GM12878 (cell line): ENCODE measurements around the gene WFS1. TPM values are rescaled to one million over a fixed set of nuclear protein-coding genes. Genes with fewer than 3 reads are reported as not detected.

Source experiments
- ATAC-seq: fragments of 200-7000 bp; cut with Tn5 transposase; 3 replicates; pipeline ENCODE4 v1.9.1; 2020; ENCODE audit warnings: mild to moderate bottlenecking, moderate library complexity
- BruUV-seq: library from RNA; stranded (reverse); fragments of 400-500 nt; replicated peaks from 2 replicates; lab custom pipeline; 2021; lab: Mats Ljungman, UMichigan
- CTCF ChIA-PET: fragments of 300-600 bp; sonication (Branson Sonifier 250); formaldehyde crosslinking; extraction: SDS; loops from one replicate; lab custom pipeline; 2021; ENCODE audit warnings: inconsistent platforms; lab: Yijun Ruan, JAX
- POLR2A ChIA-PET: fragments of 350-600 bp; formaldehyde crosslinking; extraction: SDS; loops from one replicate; lab custom pipeline; 2021; ENCODE audit warnings: inconsistent platforms; lab: Charles Lee
- RAD21 ChIA-PET: fragments of 300-600 bp; sonication (Branson Sonifier 250); formaldehyde crosslinking; loops from one replicate; lab custom pipeline; 2023; ENCODE audit warnings: antibody characterized with exemption; ENCODE audit not compliant: unreplicated experiment; lab: Charles Lee
- SMC1A ChIA-PET: fragments of 300-600 bp; sonication (Branson Sonifier 250); formaldehyde crosslinking; loops from one replicate; lab custom pipeline; 2023; ENCODE audit not compliant: unreplicated experiment, uncharacterized antibody; lab: Charles Lee
- DNase-seq: peaks from one replicate; pipeline ENCODE4 v3.0.0-alpha.2; 2011; ENCODE audit warnings: low read depth, low spot score
- FAIRE-seq: peaks from 3 replicates; lab custom pipeline; 2011; peaks lifted over from hg19 to GRCh38; lab: Jason Lieb, UNC
- H2AFZ ChIP-seq: 2 replicates; pipeline ENCODE4 v1.6.0; 2011; ENCODE audit warnings: low read depth, low read length, control low read depth; ENCODE audit not compliant: control insufficient read depth
- H3K27ac ChIP-seq: 2 replicates; pipeline ENCODE4 v1.5.1; 2011; ENCODE audit warnings: control low read depth; ENCODE audit not compliant: control insufficient read depth, insufficient read depth
- H3K27me3 ChIP-seq, 2 experiments: replicated peaks in 1 of 2; 2 replicates each; pipeline versions ENCODE4 v1.6.0 to v1.6.1; 2011; ENCODE audit warnings: low read length in 1 of 2; ENCODE audit not compliant: control insufficient read depth in 2 of 2, insufficient read depth in 2 of 2
- H3K36me3 ChIP-seq, 2 experiments: 2 replicates each; pipeline ENCODE4 v1.5.1; 2011; ENCODE audit warnings: low read length in 1 of 2; ENCODE audit not compliant: control insufficient read depth in 2 of 2, insufficient read depth in 2 of 2
- H3K4me1 ChIP-seq: 2 replicates; pipeline ENCODE4 v1.6.1; 2011; ENCODE audit warnings: mild to moderate bottlenecking, low read length, moderate library complexity, mixed read lengths; ENCODE audit not compliant: control insufficient read depth, insufficient read depth
- H3K4me2 ChIP-seq: 2 replicates; pipeline ENCODE4 v1.6.0; 2011; ENCODE audit warnings: control low read depth; ENCODE audit not compliant: control insufficient read depth, insufficient read depth
- H3K4me3 ChIP-seq: fragments of 200-600 bp; sonication (generic); 2 replicates; pipeline ENCODE4 v1.5.1; 2016
- H3K79me2 ChIP-seq: 2 replicates; pipeline ENCODE4 v1.6.0; 2011; ENCODE audit warnings: low read length; ENCODE audit not compliant: control insufficient read depth, insufficient read depth
- H3K9ac ChIP-seq: 2 replicates; pipeline ENCODE4 v1.8.0; 2011; ENCODE audit warnings: low read length, control low read depth, mixed read lengths; ENCODE audit not compliant: control insufficient read depth, insufficient read depth
- H3K9me3 ChIP-seq: replicated peaks from 3 replicates; pipeline ENCODE4 v1.5.1; 2011; ENCODE audit warnings: mild to moderate bottlenecking, low read length; ENCODE audit not compliant: control insufficient read depth, insufficient read depth
- H4K20me1 ChIP-seq: 2 replicates; pipeline ENCODE4 v1.6.0; 2011; ENCODE audit not compliant: control insufficient read depth, insufficient read depth
- BACH1 ChIP-seq: fragments of 450-650 bp; IDR thresholded peaks from 2 replicates; pipeline ENCODE4 v1.6.1; 2017; ENCODE audit warnings: mild to moderate bottlenecking, borderline replicate concordance
- CTCF ChIP-seq, 3 experiments: IDR thresholded peaks in 2 of 3; conservative IDR thresholded peaks in 1 of 3; 2 replicates each; pipeline ENCODE4 v1.5.1; 2011; ENCODE audit warnings: low read depth in 3 of 3, low read length in 3 of 3, mild to moderate bottlenecking in 3 of 3, control low read depth in 2 of 3, moderate library complexity in 2 of 3, inconsistent platforms in 1 of 3, mixed read lengths in 1 of 3; ENCODE audit not compliant: control insufficient read depth in 2 of 3, insufficient read depth in 1 of 3; ENCODE audit errors: extremely low read depth in 1 of 3
- FOXK2 ChIP-seq: fragments of 450-650 bp; IDR thresholded peaks from 2 replicates; pipeline ENCODE4 v1.6.1; 2017; ENCODE audit warnings: mild to moderate bottlenecking, moderate library complexity
- FOXM1 ChIP-seq: IDR thresholded peaks from 2 replicates; pipeline ENCODE4 v1.6.1; 2012; ENCODE audit warnings: low read depth, mild to moderate bottlenecking, inconsistent platforms, low read length, moderate library complexity
- GATAD2B ChIP-seq: fragments of 450-650 bp; conservative IDR thresholded peaks from 2 replicates; pipeline ENCODE4 v1.6.1; 2017; ENCODE audit warnings: low read depth, mild to moderate bottlenecking, moderate library complexity
- SMARCA5 ChIP-seq: fragments of 450-650 bp; IDR thresholded peaks from 2 replicates; pipeline ENCODE4 v1.6.1; 2017; ENCODE audit warnings: mild to moderate bottlenecking
- USF1 ChIP-seq: IDR thresholded peaks from 2 replicates; pipeline ENCODE4 v1.6.1; 2011; ENCODE audit warnings: borderline replicate concordance, low read depth, mild to moderate bottlenecking, moderate library complexity, mixed read lengths, low read length; ENCODE audit not compliant: insufficient read depth; ENCODE audit errors: extremely low read length
- whole genome bisulfite sequencing: methylation state at CpG from one replicate; pipeline ENCODE4 v1.1.6; 2016; ENCODE audit warnings: low lambda C conversion rate; ENCODE audit not compliant: insufficient replicate concordance, insufficient coverage; ENCODE audit errors: missing lambda C conversion rate; 5-methylcytosine and 5-hydroxymethylcytosine counted together
- in situ Hi-C: fragments of 300-500 bp; cut with MboI; formaldehyde crosslinking; loops from 9 replicates; pipeline ENCODE4 v1.14.3; 2018; ENCODE audit warnings: mixed read lengths
- intact Hi-C: fragments of 100-400 bp; cut with micrococcal nuclease; formaldehyde crosslinking; loops from one replicate; pipeline ENCODE4 v1.14.2; 2022; ENCODE audit not compliant: unreplicated experiment
- polyA plus RNA-seq, 11 experiments: library from polyadenylated mRNA; depleted of rRNA in 4 of 11; unstranded in 6 of 11; stranded (reverse) in 5 of 11; fragments of >200 nt; fragmentation: Nextera tagmentation in 4 of 11; fragmentation: Illumina TruSeq in 1 of 11; extraction: Ambion mirVana in 4 of 11; extraction: Trizol in 1 of 11; gene quantifications; 1 replicate in 1 of 11; 2 replicates in 10 of 11; pipeline versions ENCODE4 v1.2.1 to v1.2.3, GENCODE V29; 2011 to 2016; ENCODE audit warnings: inconsistent platforms in 2 of 11, missing spikeins in 2 of 11, low read depth in 1 of 11
- total RNA-seq, 4 experiments: library from RNA; depleted of rRNA in 3 of 4; stranded (reverse); fragments of >200 nt in 3 of 4; fragmentation: Illumina TruSeq in 1 of 4; extraction: Trizol in 1 of 4; gene quantifications; 2 replicates each; pipeline versions ENCODE4 v1.2.1 to v1.2.3, GENCODE V29; 2013 to 2021
- TF ChIP-seq, protein P1 (sequence below): fragments of 450-650 bp; IDR thresholded peaks from 2 replicates; pipeline ENCODE4 v1.6.1; 2016; ENCODE audit warnings: mild to moderate bottlenecking
- TF ChIP-seq, protein P2 (sequence below): IDR thresholded peaks from 2 replicates; pipeline ENCODE4 v1.6.1; 2012; ENCODE audit warnings: low read depth, low read length, improper control_type of control experiment
- TF ChIP-seq, protein P3 (sequence below): fragments of 450-650 bp; IDR thresholded peaks from 2 replicates; pipeline ENCODE4 v1.6.1; 2016; ENCODE audit warnings: mild to moderate bottlenecking
- TF ChIP-seq, protein P4 (sequence below): fragments of 450-650 bp; IDR thresholded peaks from 2 replicates; pipeline ENCODE4 v1.6.1; 2016; ENCODE audit warnings: mild to moderate bottlenecking, moderate library complexity, borderline replicate concordance

Gene WFS1
- total and polyA plus RNA-seq, 10 of the 15 experiments (the other 5 are each of a cell fraction or from before 2014, with no cell fraction given): 0.31 to 4.7 (median 2.0) TPM

- SMC1A ChIA-PET: interaction anchor here (0.8 to 2.2 kb wide), 3 partner anchors 13 to 77 kb away, joined by 3 to 15 read pairs (median 5); partner anchors contain the start of gene JAKMIP1
- no peak for ATAC-seq
- in situ Hi-C loops (no loop called here), intact Hi-C loops (no loop called here)
- CTCF ChIA-PET: interaction anchor here (0.5 to 2.6 kb wide), 7 partner anchors 13 to 1668 kb away, joined by 3 to 17 read pairs (median 3); no protein-coding TSS in a partner anchor
- peaks cover 8% of the 10 kb centered on the region for H4K20me1 ChIP-seq
- H3K4me2 ChIP-seq: no peak overlapping the region
- no peaks in the 10 kb centered on the region for H3K9me3 ChIP-seq
- RAD21 ChIA-PET: interaction anchor here (2.1 kb wide), 1 partner anchor 43 kb away, joined by 10 read pairs; no protein-coding TSS in a partner anchor
- H3K27ac ChIP-seq: no peak overlapping the region
- H3K27me3 ChIP-seq: no peaks in the 10 kb centered on the region; a peak in 1 of 4 replicates
- POLR2A ChIA-PET: no interaction called here
- WGBS: 81% methylated on average over 22 of the region's 24 CpGs
- no peak overlapping the region for H3K9ac ChIP-seq
- no peak for FAIRE-seq
- no peak for DNase-seq
- no TSS peak for BruUV-seq
- H3K4me1 ChIP-seq: peaks cover 15% of the 10 kb centered on the region
- no peaks in the 10 kb centered on the region for H3K36me3 ChIP-seq
- H2AFZ ChIP-seq: no peak overlapping the region
- no peak overlapping the region for H3K4me3 ChIP-seq
- H3K79me2 ChIP-seq: no peaks in the 10 kb centered on the region
- TF ChIP-seq, protein P1, sequence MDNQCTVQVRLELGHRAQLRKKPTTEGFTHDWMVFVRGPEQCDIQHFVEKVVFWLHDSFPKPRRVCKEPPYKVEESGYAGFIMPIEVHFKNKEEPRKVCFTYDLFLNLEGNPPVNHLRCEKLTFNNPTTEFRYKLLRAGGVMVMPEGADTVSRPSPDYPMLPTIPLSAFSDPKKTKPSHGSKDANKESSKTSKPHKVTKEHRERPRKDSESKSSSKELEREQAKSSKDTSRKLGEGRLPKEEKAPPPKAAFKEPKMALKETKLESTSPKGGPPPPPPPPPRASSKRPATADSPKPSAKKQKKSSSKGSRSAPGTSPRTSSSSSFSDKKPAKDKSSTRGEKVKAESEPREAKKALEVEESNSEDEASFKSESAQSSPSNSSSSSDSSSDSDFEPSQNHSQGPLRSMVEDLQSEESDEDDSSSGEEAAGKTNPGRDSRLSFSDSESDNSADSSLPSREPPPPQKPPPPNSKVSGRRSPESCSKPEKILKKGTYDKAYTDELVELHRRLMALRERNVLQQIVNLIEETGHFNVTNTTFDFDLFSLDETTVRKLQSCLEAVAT: no peak
- no peak for TF ChIP-seq FOXK2
- no peak for TF ChIP-seq BACH1
- TF ChIP-seq, protein P2, sequence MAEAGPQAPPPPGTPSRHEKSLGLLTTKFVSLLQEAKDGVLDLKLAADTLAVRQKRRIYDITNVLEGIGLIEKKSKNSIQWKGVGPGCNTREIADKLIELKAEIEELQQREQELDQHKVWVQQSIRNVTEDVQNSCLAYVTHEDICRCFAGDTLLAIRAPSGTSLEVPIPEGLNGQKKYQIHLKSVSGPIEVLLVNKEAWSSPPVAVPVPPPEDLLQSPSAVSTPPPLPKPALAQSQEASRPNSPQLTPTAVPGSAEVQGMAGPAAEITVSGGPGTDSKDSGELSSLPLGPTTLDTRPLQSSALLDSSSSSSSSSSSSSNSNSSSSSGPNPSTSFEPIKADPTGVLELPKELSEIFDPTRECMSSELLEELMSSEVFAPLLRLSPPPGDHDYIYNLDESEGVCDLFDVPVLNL: no peak
- TF ChIP-seq FOXM1: no peak
- TF ChIP-seq CTCF (IDR thresholded peaks at IDR 0.05 in 2 of 3, conservative IDR thresholded peaks at IDR 0.05 in 1 of 3; ENCODE audit: control insufficient read depth in 2 of 3, extremely low read depth in 1 of 3, insufficient read depth in 1 of 3, low read depth in 3 of 3, low read length in 3 of 3): no peak
- no peak for TF ChIP-seq USF1
- no peak for TF ChIP-seq SMARCA5
- TF ChIP-seq, protein P3, sequence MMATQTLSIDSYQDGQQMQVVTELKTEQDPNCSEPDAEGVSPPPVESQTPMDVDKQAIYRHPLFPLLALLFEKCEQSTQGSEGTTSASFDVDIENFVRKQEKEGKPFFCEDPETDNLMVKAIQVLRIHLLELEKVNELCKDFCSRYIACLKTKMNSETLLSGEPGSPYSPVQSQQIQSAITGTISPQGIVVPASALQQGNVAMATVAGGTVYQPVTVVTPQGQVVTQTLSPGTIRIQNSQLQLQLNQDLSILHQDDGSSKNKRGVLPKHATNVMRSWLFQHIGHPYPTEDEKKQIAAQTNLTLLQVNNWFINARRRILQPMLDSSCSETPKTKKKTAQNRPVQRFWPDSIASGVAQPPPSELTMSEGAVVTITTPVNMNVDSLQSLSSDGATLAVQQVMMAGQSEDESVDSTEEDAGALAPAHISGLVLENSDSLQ: no peak
- TF ChIP-seq, protein P4, sequence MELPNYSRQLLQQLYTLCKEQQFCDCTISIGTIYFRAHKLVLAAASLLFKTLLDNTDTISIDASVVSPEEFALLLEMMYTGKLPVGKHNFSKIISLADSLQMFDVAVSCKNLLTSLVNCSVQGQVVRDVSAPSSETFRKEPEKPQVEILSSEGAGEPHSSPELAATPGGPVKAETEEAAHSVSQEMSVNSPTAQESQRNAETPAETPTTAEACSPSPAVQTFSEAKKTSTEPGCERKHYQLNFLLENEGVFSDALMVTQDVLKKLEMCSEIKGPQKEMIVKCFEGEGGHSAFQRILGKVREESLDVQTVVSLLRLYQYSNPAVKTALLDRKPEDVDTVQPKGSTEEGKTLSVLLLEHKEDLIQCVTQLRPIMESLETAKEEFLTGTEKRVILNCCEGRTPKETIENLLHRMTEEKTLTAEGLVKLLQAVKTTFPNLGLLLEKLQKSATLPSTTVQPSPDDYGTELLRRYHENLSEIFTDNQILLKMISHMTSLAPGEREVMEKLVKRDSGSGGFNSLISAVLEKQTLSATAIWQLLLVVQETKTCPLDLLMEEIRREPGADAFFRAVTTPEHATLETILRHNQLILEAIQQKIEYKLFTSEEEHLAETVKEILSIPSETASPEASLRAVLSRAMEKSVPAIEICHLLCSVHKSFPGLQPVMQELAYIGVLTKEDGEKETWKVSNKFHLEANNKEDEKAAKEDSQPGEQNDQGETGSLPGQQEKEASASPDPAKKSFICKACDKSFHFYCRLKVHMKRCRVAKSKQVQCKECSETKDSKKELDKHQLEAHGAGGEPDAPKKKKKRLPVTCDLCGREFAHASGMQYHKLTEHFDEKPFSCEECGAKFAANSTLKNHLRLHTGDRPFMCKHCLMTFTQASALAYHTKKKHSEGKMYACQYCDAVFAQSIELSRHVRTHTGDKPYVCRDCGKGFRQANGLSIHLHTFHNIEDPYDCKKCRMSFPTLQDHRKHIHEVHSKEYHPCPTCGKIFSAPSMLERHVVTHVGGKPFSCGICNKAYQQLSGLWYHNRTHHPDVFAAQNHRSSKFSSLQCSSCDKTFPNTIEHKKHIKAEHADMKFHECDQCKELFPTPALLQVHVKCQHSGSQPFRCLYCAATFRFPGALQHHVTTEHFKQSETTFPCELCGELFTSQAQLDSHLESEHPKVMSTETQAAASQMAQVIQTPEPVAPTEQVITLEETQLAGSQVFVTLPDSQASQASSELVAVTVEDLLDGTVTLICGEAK: no peak
- TF ChIP-seq GATAD2B: no peak
Measured at GRCh38 chr4:6277139-6277802, 7.6 kb downstream of the WFS1 start.
